Kidney (tissue), 22 donors: ENCODE data around the gene SLC24A1. TPM values are rescaled to one million over a fixed set of nuclear protein-coding genes. Genes with fewer than 3 reads are reported as not detected.

ENCODE experiments used
- DNase-seq, 5 donors: peaks; one replicate each; pipeline ENCODE4 v3.0.0-alpha.2; 2013 to 2020
- FAIRE-seq: peaks from 2 replicates; lab custom pipeline; 2012; peaks lifted over from hg19 to GRCh38; lab: Jason Lieb, UNC
- H3K27ac ChIP-seq, 2 donors: one replicate each; pipeline ENCODE4 v1.7.0; 2013; ENCODE audit warnings: low read depth in 2 of 2, low read length in 2 of 2, inconsistent platforms in 1 of 2
- H3K27me3 ChIP-seq: one replicate; pipeline ENCODE4 v1.7.1; 2013; ENCODE audit warnings: low read length, inconsistent platforms; ENCODE audit not compliant: control insufficient read depth, insufficient read depth
- H3K36me3 ChIP-seq, 3 donors: one replicate each; pipeline versions ENCODE4 v1.7.0 to v1.7.1; 2013; ENCODE audit warnings: low read length in 3 of 3, control low read depth in 1 of 3, inconsistent platforms in 1 of 3; ENCODE audit not compliant: insufficient read depth in 3 of 3, control insufficient read depth in 2 of 3
- H3K4me1 ChIP-seq, 3 donors: one replicate each; pipeline versions ENCODE4 v1.7.0 to v1.7.1; 2013; ENCODE audit warnings: low read length in 3 of 3, inconsistent platforms in 1 of 3, low read depth in 1 of 3; ENCODE audit not compliant: control insufficient read depth in 2 of 3, insufficient read depth in 2 of 3
- H3K4me3 ChIP-seq, 3 donors: one replicate each; pipeline versions ENCODE4 v1.7.0 to v1.8.1; 2013; ENCODE audit warnings: low read length in 3 of 3, control low read depth in 1 of 3, inconsistent platforms in 1 of 3
- H3K9ac ChIP-seq, 3 donors: one replicate each; pipeline versions ENCODE4 v1.7.0 to v1.7.1; 2013; ENCODE audit warnings: low read length in 3 of 3, control low read depth in 1 of 3, inconsistent platforms in 1 of 3
- H3K9me3 ChIP-seq, 3 donors: one replicate each; pipeline versions ENCODE4 v1.7.0 to v1.7.1; 2013; ENCODE audit warnings: low read length in 3 of 3, control low read depth in 1 of 3, inconsistent platforms in 1 of 3; ENCODE audit not compliant: control insufficient read depth in 2 of 3, insufficient read depth in 1 of 3
- intact Hi-C: fragments of 100-400 bp; cut with DNase I; formaldehyde crosslinking; loops from one replicate; pipeline ENCODE4 v1.11.1; 2022
- long read RNA-seq, 10 donors: library from polyadenylated mRNA in 1 of 10; unstranded in 1 of 10; transcript quantifications; one replicate each; pipeline ENCODE4 v2.0.0 and lab custom pipeline, GENCODE V29; 2021 to 2026
- polyA plus RNA-seq: library from polyadenylated mRNA; stranded (reverse); fragments of 350-450 nt; fragmentation: Illumina TruSeq; extraction: RNeasy Lipid Tissue Mini Kit (QIAGEN cat#74804); gene quantifications from one replicate; pipeline ENCODE4 v1.2.3, GENCODE V29; 2014; ENCODE audit warnings: low read depth, low replicate concordance; ENCODE audit not compliant: insufficient read depth
- total RNA-seq: library from RNA; stranded (reverse); fragmentation: NEBNext Ultra II Directional; extraction: Animal tissue kit (Norgen Biotek cat#: 25700); gene quantifications from one replicate; pipeline ENCODE4 v1.2.1, GENCODE V29; 2021
- TF ChIP-seq, protein P1 (sequence below): IDR thresholded peaks from 3 replicates; pipeline ENCODE4 v1.5.1; 2012; ENCODE audit warnings: mild to moderate bottlenecking, moderate library complexity, borderline replicate concordance; ENCODE audit not compliant: insufficient read depth; ENCODE audit errors: extremely low read depth
- donor health status: control.
- donor health status: control.
- donor health status: control.
- donor health status: control.
- donor health status: control.
- donor health status: DM: yes; HTN: yes; CAD: no.
- donor health status: Normal renal cell carcinoma (clear cell type).

Gene SLC24A1
- 18.9 TPM for total RNA-seq
- 4.9 TPM for polyA plus RNA-seq
- long read RNA-seq, donor 1, result 0 reads
- long read RNA-seq, donor 2, partial matches to known transcripts, result 12 of 13 reads
- long read RNA-seq, donor 2, other reads (novel, unspliced or antisense), result 0 of 13 reads
- long read RNA-seq, donor 3, result 0 reads
- long read RNA-seq, donor 4, result 0 reads
- long read RNA-seq, donor 5, result 0 reads
- long read RNA-seq, donor 6, result 0 reads
- long read RNA-seq, donor 7, partial matches to known transcripts, result 3 of 3 reads
- long read RNA-seq, donor 7, other reads (novel, unspliced or antisense), result 0 of 3 reads
- long read RNA-seq, donor 8, partial matches to known transcripts, result 0 of 1 reads
- long read RNA-seq, donor 8, other reads (novel, unspliced or antisense), result 0 of 1 reads
- long read RNA-seq, donor 9, result 0 reads
- long read RNA-seq, donor 10, result 0 reads

DNA sequence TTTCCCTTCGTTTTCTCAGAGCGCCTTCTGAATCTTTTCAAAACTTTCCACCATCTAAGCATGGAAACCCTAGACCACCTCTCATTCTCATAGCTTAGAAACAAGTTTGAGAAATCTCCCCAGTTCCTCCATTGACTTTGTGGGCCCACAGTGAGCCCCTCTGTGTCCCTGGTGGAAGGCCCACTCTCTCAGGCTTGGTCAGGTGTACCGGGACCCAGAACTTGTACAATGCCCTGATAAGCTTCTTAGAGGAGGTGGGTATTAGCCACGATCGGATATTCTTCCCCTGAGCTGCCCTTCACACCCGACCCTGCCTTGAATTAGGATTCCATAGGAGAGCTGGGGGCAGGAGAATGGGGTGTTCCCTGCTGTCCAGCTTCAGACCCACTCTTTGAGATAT lies at the start of gene SLC24A1:
TSS of gene SLC24A1 (plus strand) at position 301 of the 400 bp plus-strand sequence. CDS start 2,143 bp downstream, outside the sequence.
- FAIRE-seq (no peak), DNase-seq (no peak)
- H3K9me3 ChIP-seq, result no peaks in the 10 kb centered on the region
- no peak within 1 kb of the TSS for H3K27ac ChIP-seq
- intact Hi-C loops, result no loop called here
- H3K27me3 ChIP-seq, result no peaks in the 10 kb centered on the region
- H3K4me1 ChIP-seq, result no peaks in the 10 kb centered on the region
- no peak within 1 kb of the TSS for H3K9ac ChIP-seq
- no peak within 1 kb of the TSS for H3K4me3 ChIP-seq
- H3K36me3 ChIP-seq, result peaks cover 2 to 18% (median 11%) of the 10 kb centered on the region in 3 donors
- TF ChIP-seq, protein P1, sequence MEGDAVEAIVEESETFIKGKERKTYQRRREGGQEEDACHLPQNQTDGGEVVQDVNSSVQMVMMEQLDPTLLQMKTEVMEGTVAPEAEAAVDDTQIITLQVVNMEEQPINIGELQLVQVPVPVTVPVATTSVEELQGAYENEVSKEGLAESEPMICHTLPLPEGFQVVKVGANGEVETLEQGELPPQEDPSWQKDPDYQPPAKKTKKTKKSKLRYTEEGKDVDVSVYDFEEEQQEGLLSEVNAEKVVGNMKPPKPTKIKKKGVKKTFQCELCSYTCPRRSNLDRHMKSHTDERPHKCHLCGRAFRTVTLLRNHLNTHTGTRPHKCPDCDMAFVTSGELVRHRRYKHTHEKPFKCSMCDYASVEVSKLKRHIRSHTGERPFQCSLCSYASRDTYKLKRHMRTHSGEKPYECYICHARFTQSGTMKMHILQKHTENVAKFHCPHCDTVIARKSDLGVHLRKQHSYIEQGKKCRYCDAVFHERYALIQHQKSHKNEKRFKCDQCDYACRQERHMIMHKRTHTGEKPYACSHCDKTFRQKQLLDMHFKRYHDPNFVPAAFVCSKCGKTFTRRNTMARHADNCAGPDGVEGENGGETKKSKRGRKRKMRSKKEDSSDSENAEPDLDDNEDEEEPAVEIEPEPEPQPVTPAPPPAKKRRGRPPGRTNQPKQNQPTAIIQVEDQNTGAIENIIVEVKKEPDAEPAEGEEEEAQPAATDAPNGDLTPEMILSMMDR, result no peak

GRCh38 chr15:65571971-65572370 lies 49.8 kb upstream of the SLC24A1 start:
- Histone ChIP-seq H3K27ac (no peak overlapping the region), H3K4me3 (no peak overlapping the region), H3K9ac (no peak overlapping the region), H3K4me1 (no peaks in the 10 kb centered on the region), H3K36me3 (peaks cover 7 to 19% (median 11%) of the 10 kb centered on the region in 3 donors), H3K27me3 (no peaks in the 10 kb centered on the region), H3K9me3 (no peaks in the 10 kb centered on the region)
- intact Hi-C loops, result no loop called here
- TF ChIP-seq, protein P1, result no peak
- FAIRE-seq, result no peak
- DNase-seq, result no peak

- no peak for DNase-seq
- H3K36me3 ChIP-seq, result peaks cover 8 to 34% (median 19%) of the 10 kb centered on the region in 3 donors
- intact Hi-C loops, result no loop called here
Observed at GRCh38 chr15:65576664-65577063, 45.1 kb upstream of the SLC24A1 start.

More at GRCh38 chr15:65576664-65577063, 45.1 kb upstream of the SLC24A1 start:
- TF ChIP-seq, protein P1, result no peak
- no peaks in the 10 kb centered on the region for H3K9me3 ChIP-seq
- H3K27me3 ChIP-seq, result no peaks in the 10 kb centered on the region
- no peak for FAIRE-seq
- H3K4me1 ChIP-seq, result no peaks in the 10 kb centered on the region
- no peak overlapping the region for H3K27ac ChIP-seq
- H3K4me3 ChIP-seq, result no peak overlapping the region
- no peak overlapping the region for H3K9ac ChIP-seq
